OCI-LY7 (cell line): ENCODE results near the gene DPEP3. TPM values are rescaled to one million over a fixed set of nuclear protein-coding genes. Genes with fewer than 3 reads are reported as not detected.
A peak's percentile ranks its signal among the peaks of the same experiment; 100 is the strongest.
"Not testable (repeated sequence)": the region's sequence is repeated elsewhere in the genome, so short reads cannot be mapped to it uniquely, and the experiment has no call there.

Source experiments
- BruUV-seq: library from RNA; stranded (reverse); fragments of 400-500 nt; replicated peaks from 2 replicates; lab custom pipeline; 2021; lab: Mats Ljungman, UMichigan
- CTCF ChIA-PET: fragments of 300-600 bp; sonication (Branson Sonifier 250); formaldehyde crosslinking; loops from one replicate; lab custom pipeline; 2022; ENCODE audit warnings: antibody characterized with exemption; ENCODE audit not compliant: unreplicated experiment; lab: Charles Lee
- POLR2A ChIA-PET: fragments of 300-600 bp; sonication (Branson Sonifier 250); formaldehyde crosslinking; loops from one replicate; lab custom pipeline; 2022; ENCODE audit warnings: antibody characterized with exemption; lab: Charles Lee
- DNase-seq: peaks from one replicate; pipeline ENCODE4 v3.0.0-alpha.2; 2015; ENCODE audit warnings: low spot score
- H2AFZ ChIP-seq: fragments of 200-600 bp; sonication (generic), shearing (Covaris generic); 2 replicates; pipeline ENCODE4 v1.6.1; 2014; ENCODE audit warnings: mild to moderate bottlenecking, antibody characterized with exemption, low read length, moderate library complexity
- H3K27ac ChIP-seq: fragments of 200-600 bp; sonication (generic); 2 replicates; pipeline ENCODE4 v1.5.1; 2014; ENCODE audit warnings: mixed run types, low read depth, mild to moderate bottlenecking, moderate library complexity, low read length, inconsistent platforms; ENCODE audit not compliant: poor library complexity, severe bottlenecking
- H3K36me3 ChIP-seq: fragments of 200-600 bp; sonication (generic); 2 replicates; pipeline ENCODE4 v1.6.1; 2014; ENCODE audit warnings: mild to moderate bottlenecking, antibody characterized with exemption, low read length, moderate library complexity, mixed read lengths; ENCODE audit not compliant: insufficient read depth
- H3K4me1 ChIP-seq: fragments of 200-600 bp; sonication (generic); 2 replicates; pipeline ENCODE4 v1.5.1; 2014; ENCODE audit warnings: mild to moderate bottlenecking, low read length; ENCODE audit not compliant: insufficient read depth, poor library complexity, severe bottlenecking
- H3K4me2 ChIP-seq: fragments of 200-600 bp; sonication (generic); 2 replicates; pipeline ENCODE4 v1.6.1; 2014; ENCODE audit warnings: mild to moderate bottlenecking, low read length
- H3K4me3 ChIP-seq: fragments of 200-600 bp; sonication (generic); 2 replicates; pipeline ENCODE4 v1.5.1; 2014; ENCODE audit warnings: mild to moderate bottlenecking, low read depth, low read length; ENCODE audit not compliant: poor library complexity, severe bottlenecking
- H3K79me2 ChIP-seq: fragments of 200-600 bp; sonication (generic); 2 replicates; pipeline ENCODE4 v1.6.1; 2016; ENCODE audit warnings: low read depth, mild to moderate bottlenecking, low read length, moderate library complexity, mixed read lengths; ENCODE audit not compliant: insufficient read depth
- H3K9me2 ChIP-seq: fragments of 200-600 bp; sonication (generic); 2 replicates; pipeline ENCODE4 v1.6.1; 2016; ENCODE audit warnings: mild to moderate bottlenecking, low read length, mixed read lengths; ENCODE audit not compliant: insufficient read depth
- H3K9me3 ChIP-seq: fragments of 200-600 bp; sonication (generic); 2 replicates; pipeline ENCODE4 v1.6.1; 2014; ENCODE audit warnings: mild to moderate bottlenecking, mixed run types, low read length, mixed read lengths
- H4K20me1 ChIP-seq: fragments of 200-600 bp; sonication (generic); 2 replicates; pipeline ENCODE4 v1.6.1; 2014; ENCODE audit warnings: mild to moderate bottlenecking, antibody characterized with exemption, low read length, moderate library complexity, mixed read lengths; ENCODE audit not compliant: insufficient read depth
- EZH2phosphoT487 ChIP-seq: fragments of 200-600 bp; sonication (generic); IDR thresholded peaks from 2 replicates; pipeline ENCODE4 v1.6.1; 2018; ENCODE audit warnings: low read depth, borderline replicate concordance, mild to moderate bottlenecking, mixed run types, antibody characterized with exemption, low read length, moderate library complexity, mixed read lengths
- intact Hi-C: fragments of 100-400 bp; cut with micrococcal nuclease; formaldehyde crosslinking; loops from one replicate; pipeline ENCODE4 v1.10.0; 2022; ENCODE audit not compliant: unreplicated experiment
- total RNA-seq, 2 experiments: library from RNA; depleted of rRNA in 1 of 2; stranded (reverse); fragments of >200 nt in 1 of 2; shearing (Covaris generic) in 1 of 2; gene quantifications; 2 replicates each; pipeline ENCODE4 v1.2.3, GENCODE V29; 2014 to 2022
- TF ChIP-seq, protein P1 (sequence below): fragments of 200-600 bp; sonication (generic); conservative IDR thresholded peaks from 2 replicates; pipeline ENCODE4 v1.5.1; 2014; ENCODE audit warnings: mild to moderate bottlenecking, antibody characterized with exemption, low read length, moderate library complexity, mixed read lengths

DPEP3 gene
- total RNA-seq, 2 experiments from 2014 or later, result not detected

DNA sequence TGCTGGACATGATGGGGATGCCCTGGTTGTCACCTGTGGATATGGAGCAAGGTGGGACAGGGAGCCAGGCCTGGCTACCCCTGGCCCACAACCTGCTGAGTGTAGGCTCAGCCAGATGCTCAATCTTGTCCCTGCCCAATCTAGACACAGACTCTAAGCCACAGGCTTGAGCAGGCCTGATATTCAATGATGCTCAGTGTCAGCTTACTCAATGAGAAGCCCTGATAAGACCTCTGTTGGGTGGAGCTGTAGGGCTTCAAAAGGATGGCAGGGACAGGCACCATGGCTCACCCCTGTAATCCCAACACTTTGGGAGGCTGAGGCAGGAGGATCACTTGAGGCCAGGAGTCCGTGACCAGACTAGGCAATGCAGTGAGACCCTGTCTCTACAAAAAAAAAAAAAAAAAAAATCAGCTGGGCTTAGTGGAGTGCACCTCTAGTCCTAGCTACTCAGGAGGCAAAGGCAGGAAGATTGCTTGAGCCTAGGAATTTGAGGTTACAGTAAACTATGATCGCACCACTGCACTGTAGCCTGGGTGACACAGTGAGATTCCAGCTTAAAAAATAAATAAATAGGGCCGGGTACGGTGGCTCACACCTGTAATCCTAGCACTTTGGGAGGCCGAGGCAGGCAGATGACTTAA is 39.7 kb downstream of the DPEP3 start:
- H3K36me3 ChIP-seq, result no peaks in the 10 kb centered on the region
- peaks cover 25% of the 10 kb centered on the region for H3K4me1 ChIP-seq
- no peaks in the 10 kb centered on the region for H4K20me1 ChIP-seq
- H3K9me3 ChIP-seq, result no peaks in the 10 kb centered on the region
- no peak overlapping the region for H3K4me3 ChIP-seq
- intact Hi-C loops, result no loop called here
- no peak for DNase-seq
- H2AFZ ChIP-seq, result no peak overlapping the region
- H3K27ac ChIP-seq, result no peak overlapping the region
- H3K79me2 ChIP-seq, result no peaks in the 10 kb centered on the region
- no TSS peak for BruUV-seq
- TF ChIP-seq, protein P1, sequence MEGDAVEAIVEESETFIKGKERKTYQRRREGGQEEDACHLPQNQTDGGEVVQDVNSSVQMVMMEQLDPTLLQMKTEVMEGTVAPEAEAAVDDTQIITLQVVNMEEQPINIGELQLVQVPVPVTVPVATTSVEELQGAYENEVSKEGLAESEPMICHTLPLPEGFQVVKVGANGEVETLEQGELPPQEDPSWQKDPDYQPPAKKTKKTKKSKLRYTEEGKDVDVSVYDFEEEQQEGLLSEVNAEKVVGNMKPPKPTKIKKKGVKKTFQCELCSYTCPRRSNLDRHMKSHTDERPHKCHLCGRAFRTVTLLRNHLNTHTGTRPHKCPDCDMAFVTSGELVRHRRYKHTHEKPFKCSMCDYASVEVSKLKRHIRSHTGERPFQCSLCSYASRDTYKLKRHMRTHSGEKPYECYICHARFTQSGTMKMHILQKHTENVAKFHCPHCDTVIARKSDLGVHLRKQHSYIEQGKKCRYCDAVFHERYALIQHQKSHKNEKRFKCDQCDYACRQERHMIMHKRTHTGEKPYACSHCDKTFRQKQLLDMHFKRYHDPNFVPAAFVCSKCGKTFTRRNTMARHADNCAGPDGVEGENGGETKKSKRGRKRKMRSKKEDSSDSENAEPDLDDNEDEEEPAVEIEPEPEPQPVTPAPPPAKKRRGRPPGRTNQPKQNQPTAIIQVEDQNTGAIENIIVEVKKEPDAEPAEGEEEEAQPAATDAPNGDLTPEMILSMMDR, result no peak
- TF ChIP-seq EZH2phosphoT487, result no peak
- CTCF ChIA-PET, result no interaction called here
- H3K4me2 ChIP-seq, result no peak overlapping the region
- POLR2A ChIA-PET, result interaction anchor here (0.6 kb wide), 1 partner anchor 51 kb away, joined by 3 read pairs; no protein-coding TSS in a partner anchor
- no peaks in the 10 kb centered on the region for H3K9me2 ChIP-seq

DNA sequence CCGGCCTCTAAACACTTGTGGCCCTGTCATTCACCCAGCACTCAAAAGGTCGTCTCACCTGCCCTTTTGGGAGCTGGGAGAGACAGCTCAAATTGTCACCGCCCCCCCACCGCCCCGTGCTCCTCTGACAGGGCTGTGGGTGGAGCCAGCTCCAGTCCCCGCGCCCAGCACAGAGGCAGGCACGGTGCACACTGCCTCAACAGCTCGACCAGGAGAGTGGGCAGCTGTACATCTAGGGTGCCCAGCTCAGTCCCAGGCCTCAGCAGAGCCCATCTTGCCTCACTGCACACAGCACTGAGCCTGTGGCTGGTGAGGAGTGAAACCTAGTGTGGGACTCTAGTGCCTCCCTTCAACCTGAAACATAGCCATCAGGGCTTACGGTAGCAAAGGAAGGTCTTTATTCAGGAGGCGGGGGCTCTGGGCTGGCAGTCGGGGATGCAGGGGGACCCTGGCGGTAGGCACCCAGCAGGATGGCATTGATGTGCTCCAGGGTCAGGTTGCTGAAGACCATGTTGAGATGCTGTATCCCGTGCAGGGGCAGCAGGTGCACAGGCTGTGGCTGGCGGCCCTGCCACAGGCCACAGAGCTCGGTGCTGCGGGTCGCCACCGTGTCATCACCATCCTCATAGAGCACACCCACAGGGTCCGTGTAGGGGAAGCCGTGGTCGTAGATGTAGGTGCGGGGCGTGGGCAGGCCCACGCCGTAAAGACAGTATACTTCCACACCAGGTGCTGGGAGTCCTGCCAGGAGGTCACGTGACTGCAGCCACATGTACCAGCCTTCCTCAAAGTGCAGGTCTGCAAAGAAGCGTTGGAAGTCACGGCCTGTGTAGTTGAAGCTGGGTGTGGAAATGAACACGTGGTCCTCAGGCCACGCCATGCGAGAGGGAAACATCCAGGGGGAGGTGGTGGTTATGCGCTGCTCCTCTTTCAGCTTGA is 40.5 kb downstream of the DPEP3 start:
- Histone ChIP-seq H3K4me1 (peaks cover 33% of the 10 kb centered on the region), H2AFZ (no peak overlapping the region), H3K4me2 (peak overlapping the region; percentile 3; the same call in 1 of the 2 replicates), H3K9me3 (no peaks in the 10 kb centered on the region), H3K9me2 (no peaks in the 10 kb centered on the region), H3K27ac (no peak overlapping the region), H4K20me1 (no peaks in the 10 kb centered on the region), H3K4me3 (no peak overlapping the region), H3K79me2 (peaks cover 4% of the 10 kb centered on the region; the same call in 1 of the 2 replicates), H3K36me3 (peaks cover 6% of the 10 kb centered on the region; the same call in 1 of the 2 replicates)
- no TSS peak for BruUV-seq
- ChIA-PET CTCF (interaction anchor here (1.0 kb wide), 1 partner anchor 13 kb away, joined by 3 read pairs; no protein-coding TSS in a partner anchor), POLR2A (no interaction called here)
- intact Hi-C loops, result no loop called here
- DNase-seq, result peak; percentile 28
- no peak for TF ChIP-seq EZH2phosphoT487
- TF ChIP-seq, protein P1, result no peak

DNA sequence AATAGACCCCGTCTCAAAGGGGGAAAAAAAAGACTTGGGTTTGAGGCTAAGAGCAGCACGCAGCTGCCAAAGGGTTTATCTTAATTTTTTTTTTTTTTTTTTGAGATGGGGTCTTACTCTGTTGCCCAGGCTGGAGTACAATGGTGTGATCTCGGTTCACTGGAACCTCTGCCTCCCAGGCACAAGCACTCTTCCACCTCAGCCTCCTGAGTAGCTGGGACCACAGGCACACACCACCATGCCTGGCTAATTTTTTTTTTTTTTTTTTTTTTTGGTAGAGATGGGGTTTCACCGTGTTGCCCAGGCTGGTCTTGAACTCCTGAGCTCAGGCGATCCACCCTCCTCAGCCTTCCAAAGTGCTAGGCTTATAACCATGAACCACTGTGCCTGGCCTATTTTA is 42.6 kb downstream of the DPEP3 start:
- peak overlapping the region; percentile 74 for H3K4me3 ChIP-seq
- H3K9me2 ChIP-seq, H2AFZ ChIP-seq, H4K20me1 ChIP-seq, CTCF ChIA-PET, DNase-seq, BruUV-seq, H3K79me2 ChIP-seq, H3K9me3 ChIP-seq: not testable (repeated sequence)
- peak overlapping the region; percentile 90 for H3K27ac ChIP-seq
- intact Hi-C loops, result loop anchor here (2.0 kb wide), 1 partner anchor 103 kb away; no protein-coding TSS in a partner anchor
- peaks cover 23% of the 10 kb centered on the region for H3K36me3 ChIP-seq
- peaks cover 38% of the 10 kb centered on the region for H3K4me1 ChIP-seq
- POLR2A ChIA-PET, result interaction anchor here (0.6 to 0.7 kb wide), 2 partner anchors 12 to 314 kb away, joined by 3 to 4 read pairs; no protein-coding TSS in a partner anchor
- H3K4me2 ChIP-seq, result peak overlapping the region; percentile 90
